Posterior vena cava (tissue), 2 donors: ENCODE results near the gene MMAA. TPM values are rescaled to one million over a fixed set of nuclear protein-coding genes. Genes with fewer than 3 reads are reported as not detected.

Experiments used
- DNase-seq: peaks from one replicate; pipeline ENCODE4 v3.0.0-alpha.2; 2020; ENCODE audit warnings: low spot score
- intact Hi-C, 2 donors: fragments of 100-400 bp; cut with DNase I; formaldehyde crosslinking; loops; one replicate each; pipeline versions ENCODE4 v1.14.1 to v1.14.2; 2022 to 2023
- total RNA-seq, 2 donors: library from RNA; stranded (reverse); fragmentation: NEBNext Ultra II Directional; extraction: Animal tissue kit (Norgen Biotek cat#: 25700); gene quantifications; one replicate each; pipeline ENCODE4 v1.2.1, GENCODE V29; 2021
- donor health status: DM: yes; HTN: yes; CAD: no.
- donor health status: DM: yes; HTN: yes; CAD: no.

Gene MMAA
- total RNA-seq, 2 donors from 2014 or later: 5.8 to 6.9 TPM

DNA sequence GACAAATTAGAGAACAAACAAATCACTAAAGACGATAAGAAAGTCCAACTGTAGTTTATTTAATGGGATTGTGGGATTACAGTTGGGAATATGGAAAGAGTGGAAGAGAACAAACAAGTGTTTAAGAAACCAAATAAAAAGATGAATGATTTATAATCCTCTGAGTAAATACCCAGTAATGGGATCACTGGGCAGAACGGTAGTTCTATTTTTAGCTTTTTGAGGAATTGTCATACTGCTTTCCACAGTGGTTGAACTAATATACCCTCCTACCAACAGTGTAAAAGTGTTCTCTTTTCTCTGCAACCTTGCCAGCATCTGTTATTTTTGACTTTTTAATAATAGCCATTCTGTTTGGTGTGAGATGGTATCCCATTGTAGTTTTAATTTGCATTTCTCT, 75.7 kb downstream of the MMAA start:
- intact Hi-C loops: no loop called here
- DNase-seq: no peak

DNA sequence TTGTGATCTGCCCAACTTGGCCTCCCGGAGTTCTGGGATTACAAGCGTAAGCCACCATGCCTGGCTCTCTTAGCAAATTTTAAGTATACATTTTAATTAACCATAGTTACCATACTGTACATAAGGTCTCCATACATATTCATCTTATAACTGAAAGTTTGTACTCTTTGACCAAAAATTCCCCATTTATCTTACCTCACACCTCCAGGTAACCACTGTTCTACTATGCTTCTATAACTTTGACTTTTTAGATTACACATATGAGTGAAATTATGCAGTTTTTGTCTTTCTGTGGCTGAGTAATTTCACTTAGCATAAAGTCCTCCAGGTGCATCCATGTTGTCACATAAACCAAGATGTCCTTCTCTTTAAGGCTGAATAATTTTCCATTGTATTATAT, 78.1 kb downstream of the MMAA start:
- intact Hi-C loops: no loop called here
- no peak for DNase-seq

DNA sequence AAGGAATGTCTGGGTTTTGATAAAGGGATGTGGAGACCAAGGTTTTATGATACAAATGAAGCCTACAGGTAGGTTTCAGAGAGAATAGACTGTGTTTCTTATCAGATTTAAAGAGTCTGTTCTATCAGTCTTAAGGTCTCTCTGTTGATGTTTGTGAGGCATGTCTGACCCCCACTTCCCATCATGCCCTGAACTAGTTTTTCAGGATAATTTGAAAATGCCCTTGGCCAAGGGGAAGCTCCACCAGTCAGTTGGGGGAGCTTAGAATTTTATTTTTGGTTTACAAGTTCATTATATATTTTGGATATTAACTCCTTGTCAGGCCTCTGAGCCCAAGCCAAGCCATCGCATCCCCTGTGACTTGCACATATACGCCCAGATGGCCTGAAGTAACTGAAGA, 79.3 kb downstream of the MMAA start:
- intact Hi-C loops: no loop called here
- DNase-seq: no peak

DNA sequence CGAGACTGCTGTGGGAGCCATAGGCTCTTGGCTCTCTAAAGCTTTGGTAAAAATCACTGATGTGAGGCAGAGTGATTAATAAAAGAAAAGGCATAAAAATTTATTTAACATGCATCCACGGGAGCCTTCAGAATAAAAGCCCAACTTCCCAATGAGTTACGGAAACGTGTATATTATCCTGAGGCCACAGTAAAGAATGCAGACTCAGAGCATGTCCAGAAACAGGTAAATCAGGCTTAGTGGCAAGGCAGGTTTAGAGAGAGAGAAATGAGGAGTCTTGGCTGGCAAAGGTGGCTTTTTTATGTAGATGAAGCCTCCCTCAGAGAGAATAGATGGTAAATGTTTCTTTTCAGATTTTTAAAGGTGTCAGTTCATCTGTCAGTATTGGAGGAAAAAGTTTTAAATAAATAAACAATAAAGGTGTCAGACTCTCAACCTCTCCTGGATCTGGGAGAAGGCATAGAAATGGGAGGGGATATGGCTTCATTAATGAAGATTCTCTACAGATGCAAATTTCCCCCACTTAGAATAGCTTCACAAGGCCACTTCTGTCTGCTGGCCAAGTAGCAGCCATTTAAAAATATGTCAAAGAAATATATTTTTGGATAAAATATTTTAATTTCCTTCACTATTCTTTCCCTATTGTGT, 84.8 kb downstream of the MMAA start:
- DNase-seq: no peak
- intact Hi-C loops: no loop called here

DNA sequence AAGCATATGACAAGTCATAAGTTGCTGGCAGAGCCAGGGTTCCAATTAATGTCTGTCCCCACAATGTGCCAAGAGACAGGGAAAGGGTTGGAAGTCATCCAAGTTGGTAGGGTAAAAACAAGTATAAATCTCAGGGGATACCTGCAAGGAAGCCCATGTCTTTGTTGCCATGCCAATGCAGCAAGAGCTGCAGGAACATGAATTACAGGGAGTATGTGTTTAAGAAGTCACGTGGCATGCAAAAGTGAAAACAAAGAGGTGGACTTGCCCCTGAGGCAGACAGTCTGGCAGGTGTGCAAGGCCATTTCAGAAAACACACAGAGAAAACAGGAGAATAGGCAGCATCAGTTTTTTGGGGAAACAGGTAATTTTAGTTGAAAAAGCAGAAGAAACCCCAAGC, 90.2 kb downstream of the MMAA start:
- DNase-seq: no peak
- intact Hi-C loops: no loop called here

Other genes with a start within 250 kb of the MMAA start
- 10 to 100 TPM; 17.6 to 18.5 TPM for gene SMAD1, start 137.5 kb upstream of the MMAA start, total RNA-seq
- gene C4orf51, start 60.8 kb downstream of the MMAA start, total RNA-seq: not detected